ENCODE results near the gene SMARCC1. TPM values are rescaled to one million over a fixed set of nuclear protein-coding genes. Genes with fewer than 3 reads are reported as not detected.
A peak's percentile ranks its signal among the peaks of the same experiment; 100 is the strongest.

Gene SMARCC1
- total RNA-seq, 1 experiment from 2014 or later: 81.0 TPM

- Histone ChIP-seq H3K27me3 (ENCODE audit: control insufficient read depth, insufficient read depth, low read length) (no peaks in the 10 kb centered on the region; the same call in 1 of the 2 replicates), H3K36me3 (replicated peaks; ENCODE audit: control insufficient read depth, insufficient read depth, low read length) (no peaks in the 10 kb centered on the region), H3K4me3 (ENCODE audit: insufficient read depth, low read depth, low read length) (no peak overlapping the region)
- no peak for DNase-seq
Measured at GRCh38 chr3:47566667-47567066, 215.0 kb downstream of the SMARCC1 start.

- Histone ChIP-seq H3K4me3 (ENCODE audit: insufficient read depth, low read depth, low read length) (no peak overlapping the region), H3K27me3 (ENCODE audit: control insufficient read depth, insufficient read depth, low read length) (no peaks in the 10 kb centered on the region; the same call in 1 of the 2 replicates), H3K36me3 (replicated peaks; ENCODE audit: control insufficient read depth, insufficient read depth, low read length) (no peaks in the 10 kb centered on the region)
- DNase-seq: peak; percentile 75
Measured at GRCh38 chr3:47565734-47566550, 215.8 kb downstream of the SMARCC1 start.

GRCh38 chr3:47556351-47556750 lies 225.3 kb downstream of the SMARCC1 start:
- Histone ChIP-seq H3K4me3 (ENCODE audit: insufficient read depth, low read depth, low read length) (no peak overlapping the region), H3K36me3 (replicated peaks; ENCODE audit: control insufficient read depth, insufficient read depth, low read length) (no peaks in the 10 kb centered on the region), H3K27me3 (ENCODE audit: control insufficient read depth, insufficient read depth, low read length) (no peaks in the 10 kb centered on the region)
- DNase-seq: no peak

- Histone ChIP-seq H3K27me3 (ENCODE audit: control insufficient read depth, insufficient read depth, low read length) (no peaks in the 10 kb centered on the region), H3K36me3 (replicated peaks; ENCODE audit: control insufficient read depth, insufficient read depth, low read length) (no peaks in the 10 kb centered on the region), H3K4me3 (ENCODE audit: insufficient read depth, low read depth, low read length) (no peak overlapping the region)
- DNase-seq: peak; percentile 42
Measured at GRCh38 chr3:47554335-47554734, 227.4 kb downstream of the SMARCC1 start.

GRCh38 chr3:47553407-47553806 lies 228.3 kb downstream of the SMARCC1 start:
- no peak for DNase-seq
- Histone ChIP-seq H3K27me3 (ENCODE audit: control insufficient read depth, insufficient read depth, low read length) (no peaks in the 10 kb centered on the region), H3K36me3 (replicated peaks; ENCODE audit: control insufficient read depth, insufficient read depth, low read length) (no peaks in the 10 kb centered on the region), H3K4me3 (ENCODE audit: insufficient read depth, low read depth, low read length) (no peak overlapping the region)

- H3K27me3 ChIP-seq (ENCODE audit: control insufficient read depth, insufficient read depth, low read length): no peaks in the 10 kb centered on the region
- no peak overlapping the region for H3K4me3 ChIP-seq (ENCODE audit: insufficient read depth, low read depth, low read length)
- H3K36me3 ChIP-seq (replicated peaks; ENCODE audit: control insufficient read depth, insufficient read depth, low read length): no peaks in the 10 kb centered on the region
- DNase-seq: peak; percentile 32
Measured at GRCh38 chr3:47542471-47543173, 239.1 kb downstream of the SMARCC1 start.

- Histone ChIP-seq H3K36me3 (replicated peaks; ENCODE audit: control insufficient read depth, insufficient read depth, low read length) (no peaks in the 10 kb centered on the region), H3K4me3 (ENCODE audit: insufficient read depth, low read depth, low read length) (no peak overlapping the region), H3K27me3 (ENCODE audit: control insufficient read depth, insufficient read depth, low read length) (no peaks in the 10 kb centered on the region)
- DNase-seq: no peak
Measured at GRCh38 chr3:47541583-47542108, 240.0 kb downstream of the SMARCC1 start.

- Histone ChIP-seq H3K27me3 (ENCODE audit: control insufficient read depth, insufficient read depth, low read length) (no peaks in the 10 kb centered on the region), H3K36me3 (replicated peaks; ENCODE audit: control insufficient read depth, insufficient read depth, low read length) (no peaks in the 10 kb centered on the region), H3K4me3 (ENCODE audit: insufficient read depth, low read depth, low read length) (no peak overlapping the region)
- DNase-seq: no peak
Measured at GRCh38 chr3:47540281-47540680, 241.4 kb downstream of the SMARCC1 start.

- H3K4me3 ChIP-seq (ENCODE audit: insufficient read depth, low read depth, low read length): no peak overlapping the region
- no peaks in the 10 kb centered on the region for H3K27me3 ChIP-seq (ENCODE audit: control insufficient read depth, insufficient read depth, low read length)
- peak; percentile 35 for DNase-seq
- no peaks in the 10 kb centered on the region for H3K36me3 ChIP-seq (replicated peaks; ENCODE audit: control insufficient read depth, insufficient read depth, low read length)
Measured at GRCh38 chr3:47536967-47537366, 244.7 kb downstream of the SMARCC1 start.

- Histone ChIP-seq H3K36me3 (replicated peaks; ENCODE audit: control insufficient read depth, insufficient read depth, low read length) (no peaks in the 10 kb centered on the region), H3K4me3 (ENCODE audit: insufficient read depth, low read depth, low read length) (no peak overlapping the region), H3K27me3 (ENCODE audit: control insufficient read depth, insufficient read depth, low read length) (no peaks in the 10 kb centered on the region)
- DNase-seq: peak; percentile 39
Measured at GRCh38 chr3:47536221-47536891, 245.3 kb downstream of the SMARCC1 start.

Other genes starting within 250 kb of the SMARCC1 start
- gene CSPG5, start 203.0 kb downstream of the SMARCC1 start, total RNA-seq (2014; rRNA removed; shearing (Covaris generic)): 1.5 and 1.7 TPM in 2 replicates
- 132 and 134 TPM in 2 replicates for gene DHX30, start 21.2 kb upstream of the SMARCC1 start, total RNA-seq (2014; rRNA removed; shearing (Covaris generic))
- gene MAP4, start 234.5 kb upstream of the SMARCC1 start, total RNA-seq (2014; rRNA removed; shearing (Covaris generic)): 95.1 and 123 TPM in 2 replicates

All from H7 (cell line).